ENCODE measurements around the gene DOCK1.

Gene DOCK1

GRCh38 chr10:127137391-127137790 lies 232.2 kb downstream of the DOCK1 start:
- no peak for DNase-seq (ENCODE audit: low spot score)

GRCh38 chr10:127142136-127142535 lies 236.9 kb downstream of the DOCK1 start:
- no peak for DNase-seq (ENCODE audit: low spot score)

GRCh38 chr10:127142856-127143255 lies 237.6 kb downstream of the DOCK1 start:
- no peak for DNase-seq (ENCODE audit: low spot score)

- no peak for DNase-seq (ENCODE audit: low spot score)
Measured at GRCh38 chr10:127145173-127145572, 239.9 kb downstream of the DOCK1 start.

GRCh38 chr10:127146661-127147060 lies 241.4 kb downstream of the DOCK1 start:
- DNase-seq (ENCODE audit: low spot score): no peak

- DNase-seq (ENCODE audit: low spot score): no peak
Measured at GRCh38 chr10:127148066-127148932, 243.1 kb downstream of the DOCK1 start.

- DNase-seq (ENCODE audit: low spot score): no peak
Measured at GRCh38 chr10:127148933-127149220, 243.6 kb downstream of the DOCK1 start.

GRCh38 chr10:127149501-127150081 lies 244.4 kb downstream of the DOCK1 start:
- no peak for DNase-seq (ENCODE audit: low spot score)

- no peak for DNase-seq (ENCODE audit: low spot score)
Measured at GRCh38 chr10:127150136-127150535, 244.9 kb downstream of the DOCK1 start.

- DNase-seq (ENCODE audit: low spot score): no peak
Measured at GRCh38 chr10:127151541-127151940, 246.3 kb downstream of the DOCK1 start.

- DNase-seq (ENCODE audit: low spot score): no peak
Measured at GRCh38 chr10:127151981-127152699, 246.9 kb downstream of the DOCK1 start.

GRCh38 chr10:127153181-127153580 lies 248.0 kb downstream of the DOCK1 start:
- no peak for DNase-seq (ENCODE audit: low spot score)

- DNase-seq (ENCODE audit: low spot score): no peak
Measured at GRCh38 chr10:127154831-127155620, 249.8 kb downstream of the DOCK1 start.

GRCh38 chr10:127157089-127157488 lies 251.9 kb downstream of the DOCK1 start:
- no peak for DNase-seq (ENCODE audit: low spot score)

GRCh38 chr10:127157506-127158200 lies 252.4 kb downstream of the DOCK1 start:
- no peak for DNase-seq (ENCODE audit: low spot score)

- no peak for DNase-seq (ENCODE audit: low spot score)
Measured at GRCh38 chr10:127158662-127159061, 253.4 kb downstream of the DOCK1 start.

- no peak for DNase-seq (ENCODE audit: low spot score)
Measured at GRCh38 chr10:127159648-127160245, 254.5 kb downstream of the DOCK1 start.

- no peak for DNase-seq (ENCODE audit: low spot score)
Measured at GRCh38 chr10:127161482-127161881, 256.3 kb downstream of the DOCK1 start.

- DNase-seq (ENCODE audit: low spot score): no peak
Measured at GRCh38 chr10:127162841-127163240, 257.6 kb downstream of the DOCK1 start.

- DNase-seq (ENCODE audit: low spot score): no peak
Measured at GRCh38 chr10:127168261-127168660, 263.0 kb downstream of the DOCK1 start.

- no peak for DNase-seq (ENCODE audit: low spot score)
Measured at GRCh38 chr10:127174866-127175265, 269.6 kb downstream of the DOCK1 start.
